IPS-18c (cell line): ENCODE measurements around the gene VPS41.

Source experiments
- H3K4me3 ChIP-seq: 2 replicates; pipeline ENCODE4 v1.7.0; 2013; ENCODE audit warnings: low read depth, mild to moderate bottlenecking, low read length, moderate library complexity; ENCODE audit not compliant: insufficient read depth
- H3K9me3 ChIP-seq: one replicate; pipeline ENCODE4 v1.6.1; 2013; ENCODE audit warnings: mild to moderate bottlenecking, low read length, moderate library complexity; ENCODE audit not compliant: control insufficient read depth, insufficient read depth

VPS41 gene

GRCh38 chr7:38727184-38727940, 181.6 kb downstream of the VPS41 start:
- Histone ChIP-seq H3K4me3 (no peak overlapping the region), H3K9me3 (no peaks in the 10 kb centered on the region)

- Histone ChIP-seq H3K4me3 (no peak overlapping the region), H3K9me3 (no peaks in the 10 kb centered on the region)
Observed at GRCh38 chr7:38723327-38723726, 185.7 kb downstream of the VPS41 start.

DNA sequence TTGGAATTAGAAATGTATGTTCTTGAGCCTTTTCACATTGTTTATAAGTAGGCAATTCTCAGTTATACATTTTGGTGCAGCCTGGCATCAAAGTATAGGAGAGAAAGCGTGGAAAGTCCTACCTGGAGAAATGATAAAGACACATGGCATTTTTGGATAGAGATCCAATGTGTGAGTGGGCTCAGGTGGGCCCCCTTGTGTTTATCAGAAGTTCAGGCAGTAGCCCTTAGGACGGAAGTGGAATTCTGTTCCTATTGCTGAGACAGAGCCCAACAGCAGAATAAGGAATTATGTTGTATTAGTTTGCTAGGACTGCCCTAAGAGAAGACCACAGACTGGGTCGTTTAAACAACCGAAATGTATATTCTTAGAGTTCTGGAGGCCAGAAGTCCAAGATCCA, 192.6 kb downstream of the VPS41 start:
- Histone ChIP-seq H3K9me3 (no peaks in the 10 kb centered on the region), H3K4me3 (no peak overlapping the region)

GRCh38 chr7:38709123-38709522, 199.9 kb downstream of the VPS41 start:
- no peak overlapping the region for H3K4me3 ChIP-seq
- no peaks in the 10 kb centered on the region for H3K9me3 ChIP-seq

DNA sequence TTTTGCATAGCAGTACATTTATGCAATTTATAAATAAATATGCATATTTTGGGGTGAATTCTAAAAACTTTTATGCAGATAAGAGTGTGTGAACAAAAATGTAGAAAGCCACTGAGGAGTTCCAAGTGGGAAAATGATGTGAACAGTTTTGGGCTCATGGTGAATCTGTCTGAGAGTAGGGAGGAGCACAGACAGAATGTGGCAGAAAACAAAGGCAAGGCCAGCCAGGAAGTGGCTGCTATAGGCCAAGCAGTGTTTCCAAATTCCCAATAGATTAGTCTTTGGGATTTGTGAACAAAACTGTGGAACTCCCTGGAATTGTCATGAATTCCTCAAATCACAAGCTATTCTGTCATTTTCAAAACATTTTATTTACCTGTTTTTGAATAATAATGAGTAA, 204.2 kb downstream of the VPS41 start:
- Histone ChIP-seq H3K4me3 (no peak overlapping the region), H3K9me3 (no peaks in the 10 kb centered on the region)

GRCh38 chr7:38704041-38704547, 204.9 kb downstream of the VPS41 start:
- H3K4me3 ChIP-seq = no peak overlapping the region
- H3K9me3 ChIP-seq = no peaks in the 10 kb centered on the region

- no peaks in the 10 kb centered on the region for H3K9me3 ChIP-seq
Observed at GRCh38 chr7:38703093-38703492, 205.9 kb downstream of the VPS41 start.

GRCh38 chr7:38702002-38702535, 206.9 kb downstream of the VPS41 start:
- H3K9me3 ChIP-seq = no peaks in the 10 kb centered on the region
- no peak overlapping the region for H3K4me3 ChIP-seq

More at GRCh38 chr7:38703093-38703492, 205.9 kb downstream of the VPS41 start:
- H3K4me3 ChIP-seq = no peak overlapping the region

DNA sequence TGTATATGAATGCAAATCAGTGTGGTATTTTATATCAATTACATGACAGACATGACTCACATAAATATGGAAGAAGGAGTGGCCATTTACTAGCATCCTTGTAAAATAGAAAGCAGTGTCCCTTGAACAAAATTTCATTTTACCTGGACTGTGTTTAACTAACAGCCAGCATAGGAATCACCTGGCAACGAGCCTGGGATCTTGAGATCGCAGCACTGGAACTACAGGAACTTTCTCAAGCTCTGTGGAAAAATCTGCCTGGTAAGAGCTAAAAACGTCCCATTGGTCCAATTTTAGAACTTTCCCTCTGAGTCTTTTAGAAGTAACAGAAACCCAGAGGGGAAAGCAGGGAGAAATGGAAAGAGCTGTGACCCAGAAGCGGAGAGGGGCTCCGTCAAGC, 208.9 kb downstream of the VPS41 start:
- Histone ChIP-seq H3K4me3 (no peak overlapping the region), H3K9me3 (no peaks in the 10 kb centered on the region)

- Histone ChIP-seq H3K9me3 (no peaks in the 10 kb centered on the region), H3K4me3 (no peak overlapping the region)
Observed at GRCh38 chr7:38699471-38699870, 209.5 kb downstream of the VPS41 start.

DNA sequence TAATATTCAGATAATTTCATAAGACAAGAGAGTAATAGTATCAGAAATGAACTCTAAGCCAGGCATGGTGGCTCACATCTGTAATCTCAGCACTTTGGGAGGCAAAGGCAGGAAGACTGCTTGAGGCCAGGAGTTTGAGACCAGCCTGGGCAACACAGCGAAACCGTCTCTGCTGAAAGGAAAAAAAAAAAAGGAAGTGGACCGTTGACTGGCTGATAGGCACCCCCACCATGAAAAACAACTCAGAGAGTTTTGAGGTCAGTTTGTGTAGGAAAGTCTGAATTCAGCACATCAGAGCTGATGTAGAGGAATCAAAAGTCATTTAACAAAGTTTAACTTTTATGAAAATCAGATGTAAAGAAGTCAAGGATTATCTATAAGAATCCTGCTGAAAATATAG, 214.7 kb downstream of the VPS41 start:
- Histone ChIP-seq H3K9me3 (no peaks in the 10 kb centered on the region), H3K4me3 (no peak overlapping the region)

DNA sequence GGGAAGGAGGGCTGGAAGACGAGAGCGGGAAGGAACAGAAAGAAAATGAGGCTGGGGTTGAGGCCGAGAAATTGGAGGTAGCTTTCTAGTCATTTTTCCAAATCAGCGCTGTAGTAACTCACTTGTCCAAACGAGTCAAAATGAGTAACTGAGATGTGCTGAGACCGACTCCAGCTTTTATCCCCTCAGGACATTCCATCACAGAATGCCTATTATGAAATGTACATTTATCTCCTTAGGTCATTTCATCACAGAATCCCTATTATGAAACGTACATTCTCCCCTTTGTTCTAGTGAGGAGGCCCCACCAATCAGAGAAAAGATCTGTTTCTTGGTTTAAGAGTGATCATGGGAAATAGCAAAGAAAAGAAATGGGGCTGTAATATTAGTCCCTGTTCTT, 222.1 kb downstream of the VPS41 start:
- Histone ChIP-seq H3K4me3 (no peak overlapping the region), H3K9me3 (no peaks in the 10 kb centered on the region)

DNA sequence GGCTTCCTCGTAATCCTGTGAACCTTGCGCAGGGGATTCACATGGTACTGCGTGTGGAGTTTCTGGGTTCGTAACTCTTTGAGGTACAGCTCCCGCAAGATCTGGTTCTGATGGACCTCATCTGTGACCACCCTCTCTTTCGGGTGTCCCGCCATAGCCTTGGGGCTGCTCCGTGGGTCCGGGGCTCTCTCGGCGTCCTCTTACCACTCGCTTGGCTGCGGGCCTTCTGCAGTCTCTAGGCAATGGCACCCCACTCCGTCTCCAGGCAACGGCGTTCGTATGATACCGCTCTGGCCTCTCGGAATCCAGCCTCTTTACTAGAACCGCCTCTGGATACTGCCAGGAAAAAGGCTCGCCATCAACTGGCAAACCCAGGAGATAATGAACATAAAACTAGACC, 223.1 kb downstream of the VPS41 start:
- Histone ChIP-seq H3K4me3 (no peak overlapping the region), H3K9me3 (no peaks in the 10 kb centered on the region)

DNA sequence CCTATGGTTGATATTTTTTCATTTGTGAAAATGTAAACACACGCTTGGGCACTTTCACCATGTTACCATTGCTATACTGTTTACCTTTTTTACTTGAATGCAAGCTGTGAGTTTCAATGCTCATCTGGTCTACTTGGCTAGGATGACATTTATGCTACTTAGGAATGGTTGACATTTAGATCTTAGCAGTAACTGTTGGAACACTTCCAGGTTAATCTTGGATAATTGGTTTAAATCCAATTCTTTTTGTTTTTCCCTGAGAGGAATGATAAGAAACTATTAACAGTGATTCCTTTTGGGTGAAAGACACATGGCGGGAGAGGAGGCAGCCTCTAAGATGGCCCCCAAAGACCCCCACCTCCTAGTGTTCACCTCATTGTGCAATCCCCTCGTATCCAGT, 226.4 kb downstream of the VPS41 start:
- no peak overlapping the region for H3K4me3 ChIP-seq
- no peaks in the 10 kb centered on the region for H3K9me3 ChIP-seq

GRCh38 chr7:38681882-38682281, 227.1 kb downstream of the VPS41 start:
- no peaks in the 10 kb centered on the region for H3K9me3 ChIP-seq
- H3K4me3 ChIP-seq = no peak overlapping the region

DNA sequence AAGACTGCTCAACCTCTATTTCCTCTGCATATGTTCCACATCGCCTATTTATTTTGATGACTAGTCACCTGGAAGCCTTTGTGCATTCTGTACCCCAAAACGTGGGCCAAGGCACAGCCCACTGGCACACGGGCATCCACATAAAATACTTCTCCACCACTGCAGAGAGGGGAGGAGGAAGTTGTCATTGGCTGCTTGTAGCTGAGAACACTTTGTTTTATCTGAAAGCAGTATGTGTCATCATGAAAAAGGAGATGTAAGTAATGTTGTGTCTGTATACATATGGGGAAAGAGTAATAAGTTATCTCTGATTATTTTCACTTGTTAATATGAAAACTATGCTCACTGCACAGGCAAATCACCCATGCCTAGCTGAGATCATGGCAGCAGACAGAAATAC, 229.6 kb downstream of the VPS41 start:
- no peaks in the 10 kb centered on the region for H3K9me3 ChIP-seq
- no peak overlapping the region for H3K4me3 ChIP-seq

DNA sequence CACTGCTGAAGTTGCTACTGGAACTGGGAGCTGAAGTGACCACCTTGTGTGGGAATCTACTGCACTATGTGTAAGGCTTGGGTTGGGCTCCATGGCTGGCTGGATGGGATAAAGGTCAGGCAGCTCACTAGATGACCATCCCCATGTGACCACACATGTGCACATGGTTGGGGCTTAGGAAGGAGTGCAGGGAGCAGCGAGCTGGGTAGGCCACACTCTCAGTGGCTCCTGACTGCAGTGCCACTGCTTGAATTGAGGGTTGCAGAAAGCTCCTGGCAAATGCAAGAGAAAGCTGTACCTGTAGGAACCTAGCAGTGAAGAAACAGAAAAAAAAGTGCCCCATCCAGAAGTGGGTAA, 230.3 kb downstream of the VPS41 start:
- Histone ChIP-seq H3K9me3 (no peaks in the 10 kb centered on the region), H3K4me3 (no peak overlapping the region)

DNA sequence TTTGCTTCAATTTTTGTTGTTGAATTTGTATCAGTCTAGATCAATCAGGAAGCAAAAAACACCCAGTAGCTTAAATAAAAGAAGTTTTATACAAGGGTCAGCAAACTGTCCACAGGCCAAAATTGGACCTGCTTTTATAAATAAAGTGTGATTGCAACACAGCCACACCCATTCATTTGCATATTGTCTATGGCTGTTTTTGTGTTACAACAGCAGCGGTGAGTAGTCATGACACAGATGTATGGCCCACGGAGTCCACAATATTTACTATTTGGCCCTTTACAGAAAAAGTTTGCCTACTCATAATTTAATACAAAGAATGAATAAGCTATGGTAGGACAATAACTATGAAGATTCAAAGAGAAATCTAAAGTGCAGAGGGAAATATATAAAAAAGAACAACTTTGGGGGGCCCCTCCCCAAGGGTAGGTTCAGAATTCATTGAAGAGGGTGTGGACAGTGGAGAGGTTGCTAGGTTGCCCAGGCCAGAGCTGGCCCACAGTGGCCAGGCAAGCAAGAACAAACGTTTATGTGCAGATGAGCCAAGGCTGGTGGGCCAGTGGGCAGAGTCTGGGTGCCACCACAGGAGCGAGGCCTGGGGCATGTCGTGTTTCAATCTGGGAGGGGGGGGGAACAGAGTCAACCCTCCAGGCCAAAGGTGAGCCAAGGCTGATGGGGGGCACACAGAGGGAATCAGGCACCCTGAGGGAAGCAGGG, 230.9 kb downstream of the VPS41 start:
- Histone ChIP-seq H3K4me3 (no peak overlapping the region), H3K9me3 (no peaks in the 10 kb centered on the region)
